Psoas muscle (tissue), 8 donors: ENCODE measurements around the gene PHACTR3. TPM values are rescaled to one million over a fixed set of nuclear protein-coding genes. Genes with fewer than 3 reads are reported as not detected.

Experiments used
- ATAC-seq, 4 donors: fragments of 200-7000 bp; cut with Tn5 transposase; one replicate each; pipeline ENCODE4 v1.9.1; 2020; ENCODE audit warnings: moderate library complexity in 3 of 4, mild to moderate bottlenecking in 2 of 4
- DNase-seq, 2 donors: peaks; one replicate each; pipeline ENCODE4 v3.0.0-alpha.2; 2020
- H3K27ac ChIP-seq: fragments of 200-600 bp; one replicate; pipeline ENCODE4 v1.8.0; 2022
- H3K27me3 ChIP-seq, 3 donors: fragments of 200-600 bp in 1 of 3; one replicate each; pipeline versions ENCODE4 v1.6.1 to v1.8.0; 2013 to 2022; ENCODE audit warnings: low read length in 2 of 3, mild to moderate bottlenecking in 2 of 3, moderate library complexity in 1 of 3; ENCODE audit not compliant: insufficient read depth in 3 of 3
- H3K36me3 ChIP-seq, 2 donors: fragments of 200-600 bp in 1 of 2; one replicate each; pipeline versions ENCODE4 v1.6.1 to v1.8.0; 2013 to 2022; ENCODE audit warnings: low read depth in 1 of 2, mild to moderate bottlenecking in 1 of 2, moderate library complexity in 1 of 2; ENCODE audit not compliant: insufficient read depth in 1 of 2
- H3K4me1 ChIP-seq: fragments of 200-600 bp; one replicate; pipeline ENCODE4 v1.8.0; 2022
- H3K4me3 ChIP-seq: fragments of 200-600 bp; one replicate; pipeline ENCODE4 v1.8.0; 2022; ENCODE audit warnings: mild to moderate bottlenecking
- H3K9me3 ChIP-seq: fragments of 200-600 bp; one replicate; pipeline ENCODE4 v1.8.0; 2022
- CTCF ChIP-seq: fragments of 200-600 bp; IDR thresholded peaks from one replicate; pipeline ENCODE4 v1.8.0; 2022; ENCODE audit warnings: antibody characterized with exemption
- WGBS, 3 donors: extraction: QIAGEN DNeasy Blood & Tissue Kit; methylation state at CpG; one replicate each; pipeline versions ENCODE4 v1.1.6 to v1.1.7; 2013; 5-methylcytosine and 5-hydroxymethylcytosine counted together
- intact Hi-C, 2 donors: fragments of 100-400 bp; cut with DNase I; formaldehyde crosslinking; loops; one replicate each; pipeline versions ENCODE4 v1.11.0 to v1.14.2; 2022
- polyA plus RNA-seq, 3 donors: library from polyadenylated mRNA; stranded (reverse); fragments of 200-250 nt; gene quantifications; one replicate each; pipeline ENCODE4 v1.2.3, GENCODE V29; 2013
- total RNA-seq, 4 donors: library from RNA; stranded (reverse); fragmentation: NEBNext Ultra II Directional in 2 of 4; extraction: Animal tissue kit (Norgen Biotek cat#: 25700) in 2 of 4; gene quantifications; one replicate each; pipeline versions ENCODE4 v1.2.1 to v1.2.4, GENCODE V29; 2021 to 2023
- donor health status: healthy with polysubstance abuse.
- donor health status: DM: no; HTN: no; CAD: no; lungs with moderate emphysema.
- donor health status: Bipolar disorder and iron deficiency.
- donor health status: healthy.
- donor health status: DM: yes; HTN: yes; CAD: no.
- donor health status: DM: no; HTN: no; CAD: no.
- donor health status: DM: no; HTN: no; CAD: no.
- donor health status: DM: yes; HTN: yes; CAD: no.

Gene PHACTR3
- total and polyA plus RNA-seq, 7 donors, result 0.10 to 0.46 (median 0.15) TPM; not detected in 3

GRCh38 chr20:59809630-59810448, 205.5 kb downstream of the PHACTR3 start:
- H3K4me3 ChIP-seq, result no peak overlapping the region
- 79 to 88% (median 85%) methylated on average over 11 of the region's 11 CpGs for WGBS, 3 donors
- H3K4me1 ChIP-seq, result no peaks in the 10 kb centered on the region
- DNase-seq (no peak), ATAC-seq (no peak)
- H3K9me3 ChIP-seq, result no peaks in the 10 kb centered on the region
- H3K36me3 ChIP-seq, result no peaks in the 10 kb centered on the region
- no peaks in the 10 kb centered on the region for H3K27me3 ChIP-seq
- no peak overlapping the region for H3K27ac ChIP-seq
- intact Hi-C loops, result no loop called here
- TF ChIP-seq CTCF, result no peak

GRCh38 chr20:59810449-59811187, 206.3 kb downstream of the PHACTR3 start:
- no peak for DNase-seq
- no peak for ATAC-seq

GRCh38 chr20:59811681-59812171, 207.4 kb downstream of the PHACTR3 start:
- DNase-seq, result no peak

More at GRCh38 chr20:59810449-59811187, 206.3 kb downstream of the PHACTR3 start:
- H3K9me3 ChIP-seq, result no peaks in the 10 kb centered on the region
- no peaks in the 10 kb centered on the region for H3K36me3 ChIP-seq
- 80 to 83% (median 81%) methylated on average over 15 of the region's 15 CpGs for WGBS, 3 donors
- no peaks in the 10 kb centered on the region for H3K4me1 ChIP-seq
- TF ChIP-seq CTCF, result no peak
- intact Hi-C loops, result no loop called here
- no peak overlapping the region for H3K4me3 ChIP-seq
- H3K27me3 ChIP-seq, result no peaks in the 10 kb centered on the region
- no peak overlapping the region for H3K27ac ChIP-seq

More at GRCh38 chr20:59811681-59812171, 207.4 kb downstream of the PHACTR3 start:
- Histone ChIP-seq H3K27me3 (no peaks in the 10 kb centered on the region), H3K27ac (no peak overlapping the region), H3K4me1 (no peaks in the 10 kb centered on the region), H3K4me3 (no peak overlapping the region), H3K9me3 (no peaks in the 10 kb centered on the region), H3K36me3 (no peaks in the 10 kb centered on the region)
- 82 to 93% (median 92%) methylated on average over 7 of the region's 7 CpGs for WGBS, 3 donors
- no peak for ATAC-seq
- no peak for TF ChIP-seq CTCF
- intact Hi-C loops, result no loop called here
